Right lobe of liver (tissue), 4 donors: ENCODE measurements around the gene ILK.

ENCODE experiments used
- POLR2A ChIP-seq: fragments of 450-650 bp; IDR thresholded peaks from one replicate; pipeline ENCODE4 v1.6.1; 2017; ENCODE audit warnings: antibody characterized with exemption, mild to moderate bottlenecking
- TF ChIP-seq, protein P1 (sequence below), 4 donors: fragments of 200-600 bp in 3 of 4; fragments of 450-650 bp in 1 of 4; IDR thresholded peaks; one replicate each; pipeline versions ENCODE4 v1.5.1 to v1.8.0; 2016 to 2022; ENCODE audit warnings: antibody characterized with exemption in 4 of 4, mild to moderate bottlenecking in 2 of 4
- donor health status: DM: no; HTN: no; CAD: no.
- donor health status: DM: no; HTN: no; CAD: no.
- donor health status: DM: no; HTN: yes; CAD: no.

DNA sequence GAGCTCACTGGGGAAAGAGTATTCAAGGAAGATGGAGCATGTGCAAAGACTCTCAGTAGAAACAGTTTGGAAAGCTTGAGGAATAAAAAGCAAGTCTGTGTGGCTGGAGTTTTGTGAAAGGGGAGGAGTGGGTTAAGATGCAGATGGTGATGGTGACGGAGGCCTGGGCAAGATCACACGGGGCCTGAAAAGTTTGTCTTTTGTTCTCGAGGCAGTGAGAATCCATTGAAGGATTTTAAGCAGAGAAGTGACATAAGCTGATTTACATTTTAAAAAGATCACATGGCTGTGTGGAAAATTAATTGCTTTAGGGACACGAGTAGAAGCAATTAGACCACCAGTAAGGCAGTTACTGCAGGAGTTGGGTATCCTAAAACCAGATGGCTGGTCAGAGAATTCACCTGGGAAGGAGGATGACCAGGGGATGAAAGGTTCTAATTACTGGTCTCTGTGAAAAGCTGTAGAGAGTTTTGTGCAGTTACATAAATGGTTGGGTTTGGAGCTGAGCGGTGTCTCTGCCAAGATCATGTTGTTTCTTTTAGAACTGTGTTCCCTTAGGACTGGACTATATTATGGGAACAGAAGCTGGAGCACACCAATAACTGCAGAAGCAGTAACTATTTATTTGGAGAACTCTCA is 7.2 kb upstream of the ILK start:
- TF ChIP-seq, protein P1, sequence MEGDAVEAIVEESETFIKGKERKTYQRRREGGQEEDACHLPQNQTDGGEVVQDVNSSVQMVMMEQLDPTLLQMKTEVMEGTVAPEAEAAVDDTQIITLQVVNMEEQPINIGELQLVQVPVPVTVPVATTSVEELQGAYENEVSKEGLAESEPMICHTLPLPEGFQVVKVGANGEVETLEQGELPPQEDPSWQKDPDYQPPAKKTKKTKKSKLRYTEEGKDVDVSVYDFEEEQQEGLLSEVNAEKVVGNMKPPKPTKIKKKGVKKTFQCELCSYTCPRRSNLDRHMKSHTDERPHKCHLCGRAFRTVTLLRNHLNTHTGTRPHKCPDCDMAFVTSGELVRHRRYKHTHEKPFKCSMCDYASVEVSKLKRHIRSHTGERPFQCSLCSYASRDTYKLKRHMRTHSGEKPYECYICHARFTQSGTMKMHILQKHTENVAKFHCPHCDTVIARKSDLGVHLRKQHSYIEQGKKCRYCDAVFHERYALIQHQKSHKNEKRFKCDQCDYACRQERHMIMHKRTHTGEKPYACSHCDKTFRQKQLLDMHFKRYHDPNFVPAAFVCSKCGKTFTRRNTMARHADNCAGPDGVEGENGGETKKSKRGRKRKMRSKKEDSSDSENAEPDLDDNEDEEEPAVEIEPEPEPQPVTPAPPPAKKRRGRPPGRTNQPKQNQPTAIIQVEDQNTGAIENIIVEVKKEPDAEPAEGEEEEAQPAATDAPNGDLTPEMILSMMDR (IDR thresholded peaks at IDR 0.05): no peak
- TF ChIP-seq POLR2A: no peak
